Activated CD8-positive, alpha-beta T cell treated with anti-CD3 and anti-CD28 coated beads, Interleukin-2, amount 10 ng/mL, durations not matched to agents 7 days and 5 days (primary cell): Measurements from ENCODE around the gene ZFP36L2. TPM values are rescaled to one million over a fixed set of nuclear protein-coding genes. Genes with fewer than 3 reads are reported as not detected.
A peak's percentile ranks its signal among the peaks of the same experiment; 100 is the strongest.

Experiments
- ATAC-seq: fragments of 150-1000 bp; cut with Tn5 transposase; one replicate; pipeline ENCODE4 v1.10.0; 2021; ENCODE audit warnings: moderate library complexity
- CTCF ChIA-PET: fragments of 350-600 bp; sonication (Branson Sonifier 250); formaldehyde crosslinking; loops from one replicate; lab custom pipeline; 2021; ENCODE audit warnings: antibody characterized with exemption; lab: Charles Lee
- POLR2A ChIA-PET: fragments of 350-600 bp; sonication (Branson Sonifier 250); formaldehyde crosslinking; loops from one replicate; lab custom pipeline; 2021; ENCODE audit warnings: antibody characterized with exemption; lab: Charles Lee
- DNase-seq: peaks from one replicate; pipeline ENCODE4 v3.0.0-alpha.2; 2020
- H3K27ac Mint-ChIP-seq: one replicate; pipeline ENCODE4 v1.8.0; 2021; ENCODE audit warnings: mild to moderate bottlenecking, mixed read lengths
- H3K27me3 Mint-ChIP-seq: one replicate; pipeline ENCODE4 v1.8.0; 2021; ENCODE audit warnings: low read depth, mixed read lengths
- H3K36me3 Mint-ChIP-seq: one replicate; pipeline ENCODE4 v1.8.0; 2021; ENCODE audit warnings: low read depth, mixed read lengths
- H3K4me1 Mint-ChIP-seq: one replicate; pipeline ENCODE4 v1.8.0; 2021; ENCODE audit warnings: low read depth, mixed read lengths
- H3K4me3 Mint-ChIP-seq: one replicate; pipeline ENCODE4 v1.8.0; 2021; ENCODE audit warnings: mild to moderate bottlenecking, mixed read lengths
- H3K9me3 Mint-ChIP-seq: one replicate; pipeline ENCODE4 v1.8.0; 2022; ENCODE audit warnings: mixed read lengths; ENCODE audit not compliant: insufficient read depth
- total RNA-seq, 2 experiments: library from RNA; stranded (reverse); gene quantifications; one replicate each; pipeline ENCODE4 v1.2.3, GENCODE V29; 2021

ZFP36L2 gene
- total RNA-seq: 100 to 1,000 TPM; 166 TPM

- peak; percentile 65 for ATAC-seq
- Mint-ChIP-seq H3K36me3 (peaks cover 54% of the 10 kb centered on the region), H3K4me3 (peak within 1 kb of the TSS; percentile 98), H3K27ac (peak within 1 kb of the TSS; percentile 100), H3K4me1 (peaks cover 28% of the 10 kb centered on the region), H3K27me3 (no peaks in the 10 kb centered on the region), H3K9me3 (no peaks in the 10 kb centered on the region)
- DNase-seq: peak; percentile 96
- ChIA-PET POLR2A (interaction anchor here (0.6 to 12.9 kb wide), 24 partner anchors 7 to 416 kb away, joined by 3 to 622 read pairs (median 4); no protein-coding TSS in a partner anchor), CTCF (interaction anchor here (1.0 to 16.3 kb wide), 15 partner anchors 8 to 369 kb away, joined by 3 to 666 read pairs (median 30); partner anchors contain the start of gene THADA)
These were observed at the start of gene ZFP36L2 for GRCh38 chr2:43226558-43226954. Gene ZFP36L2 (minus strand): TSS chr2:43226606. CDS start chr2:43226315, 291 bp downstream.

- H3K4me1 Mint-ChIP-seq: peaks cover 5% of the 10 kb centered on the region
- no peaks in the 10 kb centered on the region for H3K27me3 Mint-ChIP-seq
- H3K9me3 Mint-ChIP-seq: no peaks in the 10 kb centered on the region
- DNase-seq (no peak), ATAC-seq (no peak)
- peaks cover 7% of the 10 kb centered on the region for H3K36me3 Mint-ChIP-seq
- H3K27ac Mint-ChIP-seq: no peak overlapping the region
- CTCF ChIA-PET: no interaction called here
- no peak overlapping the region for H3K4me3 Mint-ChIP-seq
- POLR2A ChIA-PET: no interaction called here
These were observed 48.3 kb upstream of the ZFP36L2 start for GRCh38 chr2:43274721-43275120.

GRCh38 chr2:43274055-43274454, 47.6 kb upstream of the ZFP36L2 start:
- ChIA-PET CTCF (no interaction called here), POLR2A (no interaction called here)
- no peak for DNase-seq
- H3K9me3 Mint-ChIP-seq: no peaks in the 10 kb centered on the region
- H3K4me3 Mint-ChIP-seq: no peak overlapping the region
- no peak for ATAC-seq
- peaks cover 3% of the 10 kb centered on the region for H3K36me3 Mint-ChIP-seq
- H3K27me3 Mint-ChIP-seq: no peaks in the 10 kb centered on the region
- peaks cover 7% of the 10 kb centered on the region for H3K4me1 Mint-ChIP-seq
- H3K27ac Mint-ChIP-seq: no peak overlapping the region

- H3K36me3 Mint-ChIP-seq: peaks cover 2% of the 10 kb centered on the region
- POLR2A ChIA-PET: no interaction called here
- H3K9me3 Mint-ChIP-seq: no peaks in the 10 kb centered on the region
- H3K4me3 Mint-ChIP-seq: no peak overlapping the region
- H3K27me3 Mint-ChIP-seq: no peaks in the 10 kb centered on the region
- ATAC-seq: no peak
- H3K27ac Mint-ChIP-seq: peak overlapping the region; percentile 8
- H3K4me1 Mint-ChIP-seq: peaks cover 7% of the 10 kb centered on the region
- no peak for DNase-seq
- CTCF ChIA-PET: no interaction called here
These were observed 47.1 kb upstream of the ZFP36L2 start for GRCh38 chr2:43273529-43273928.

- no peaks in the 10 kb centered on the region for H3K27me3 Mint-ChIP-seq
- ChIA-PET POLR2A (no interaction called here), CTCF (interaction anchor here (0.6 to 0.7 kb wide), 3 partner anchors 24 to 100 kb away, joined by 3 to 4 read pairs (median 3); no protein-coding TSS in a partner anchor)
- no peaks in the 10 kb centered on the region for H3K36me3 Mint-ChIP-seq
- DNase-seq (no peak), ATAC-seq (no peak)
- H3K4me3 Mint-ChIP-seq: no peak overlapping the region
- no peaks in the 10 kb centered on the region for H3K9me3 Mint-ChIP-seq
- H3K27ac Mint-ChIP-seq: no peak overlapping the region
- H3K4me1 Mint-ChIP-seq: peaks cover 2% of the 10 kb centered on the region
These were observed 44.7 kb upstream of the ZFP36L2 start for GRCh38 chr2:43270930-43271615.

- no peak for ATAC-seq
- ChIA-PET CTCF (interaction anchor here (0.7 to 1.2 kb wide), 2 partner anchors 35 to 48 kb away, joined by 3 read pairs; no protein-coding TSS in a partner anchor), POLR2A (no interaction called here)
- Mint-ChIP-seq H3K4me1 (peaks cover 2% of the 10 kb centered on the region), H3K9me3 (no peaks in the 10 kb centered on the region), H3K27ac (peak overlapping the region; percentile 43), H3K36me3 (no peaks in the 10 kb centered on the region), H3K4me3 (no peak overlapping the region), H3K27me3 (no peaks in the 10 kb centered on the region)
- no peak for DNase-seq
These were observed 44.1 kb upstream of the ZFP36L2 start for GRCh38 chr2:43270461-43270860.

- Mint-ChIP-seq H3K9me3 (no peaks in the 10 kb centered on the region), H3K27ac (no peak overlapping the region), H3K36me3 (no peaks in the 10 kb centered on the region), H3K4me1 (peaks cover 2% of the 10 kb centered on the region), H3K27me3 (no peaks in the 10 kb centered on the region), H3K4me3 (no peak overlapping the region)
- no peak for ATAC-seq
- ChIA-PET POLR2A (no interaction called here), CTCF (interaction anchor here (1.2 kb wide), 1 partner anchor 49 kb away, joined by 3 read pairs; no protein-coding TSS in a partner anchor)
- no peak for DNase-seq
These were observed 43.3 kb upstream of the ZFP36L2 start for GRCh38 chr2:43269706-43270105.

- CTCF ChIA-PET: interaction anchor here (1.2 kb wide), 1 partner anchor 50 kb away, joined by 3 read pairs; no protein-coding TSS in a partner anchor
- Mint-ChIP-seq H3K9me3 (no peaks in the 10 kb centered on the region), H3K36me3 (no peaks in the 10 kb centered on the region), H3K4me1 (peaks cover 2% of the 10 kb centered on the region), H3K27me3 (no peaks in the 10 kb centered on the region), H3K27ac (no peak overlapping the region), H3K4me3 (no peak overlapping the region)
- DNase-seq (no peak), ATAC-seq (no peak)
- POLR2A ChIA-PET: no interaction called here
These were observed 42.7 kb upstream of the ZFP36L2 start for GRCh38 chr2:43269074-43269572.

GRCh38 chr2:43268066-43268953, 41.9 kb upstream of the ZFP36L2 start:
- Mint-ChIP-seq H3K9me3 (no peaks in the 10 kb centered on the region), H3K27me3 (no peaks in the 10 kb centered on the region), H3K4me1 (peaks cover 2% of the 10 kb centered on the region), H3K36me3 (no peaks in the 10 kb centered on the region), H3K4me3 (no peak overlapping the region), H3K27ac (no peak overlapping the region)
- ChIA-PET CTCF (interaction anchor here (1.4 kb wide), 1 partner anchor 216 kb away, joined by 3 read pairs; no protein-coding TSS in a partner anchor), POLR2A (no interaction called here)
- DNase-seq (no peak), ATAC-seq (no peak)

GRCh38 chr2:43267381-43267780, 41.0 kb upstream of the ZFP36L2 start:
- Mint-ChIP-seq H3K27ac (no peak overlapping the region), H3K4me1 (peaks cover 2% of the 10 kb centered on the region), H3K36me3 (peaks cover 4% of the 10 kb centered on the region), H3K9me3 (no peaks in the 10 kb centered on the region), H3K27me3 (no peaks in the 10 kb centered on the region), H3K4me3 (no peak overlapping the region)
- POLR2A ChIA-PET: no interaction called here
- ATAC-seq: no peak
- DNase-seq: no peak
- CTCF ChIA-PET: interaction anchor here (1.4 kb wide), 1 partner anchor 217 kb away, joined by 3 read pairs; no protein-coding TSS in a partner anchor

GRCh38 chr2:43266711-43267111, 40.3 kb upstream of the ZFP36L2 start:
- DNase-seq (no peak), ATAC-seq (no peak)
- Mint-ChIP-seq H3K9me3 (no peaks in the 10 kb centered on the region), H3K4me3 (no peak overlapping the region), H3K27me3 (no peaks in the 10 kb centered on the region), H3K27ac (no peak overlapping the region), H3K4me1 (peaks cover 2% of the 10 kb centered on the region), H3K36me3 (peaks cover 4% of the 10 kb centered on the region)
- ChIA-PET POLR2A (no interaction called here), CTCF (interaction anchor here (1.4 kb wide), 1 partner anchor 218 kb away, joined by 3 read pairs; no protein-coding TSS in a partner anchor)
